ENCODE results near the gene PCNP.

- no peak for TF ChIP-seq CTCF (IDR thresholded peaks at IDR 0.05)
- no peak for TF ChIP-seq EZH2 (IDR thresholded peaks at IDR 0.05; ENCODE audit: borderline replicate concordance, insufficient read depth, low read depth, low read length, poor library complexity, severe bottlenecking)
Observed at GRCh38 chr3:101533603-101533968, 40.4 kb upstream of the PCNP start.
